GM12891 (cell line): Measurements from ENCODE around the gene EXO1.
A peak's percentile ranks its signal among the peaks of the same experiment; 100 is the strongest.
"Not testable (repeated sequence)": the region's sequence is repeated elsewhere in the genome, so short reads cannot be mapped to it uniquely, and the experiment has no call there.

ENCODE experiments used
- DNase-seq: peaks from one replicate; pipeline ENCODE4 v3.0.0; 2011; ENCODE audit warnings: low spot score; ENCODE audit not compliant: insufficient read length
- FAIRE-seq: peaks from 2 replicates; lab custom pipeline; 2011; peaks lifted over from hg19 to GRCh38; lab: Jason Lieb, UNC
- PAX5 ChIP-seq: IDR thresholded peaks from 2 replicates; pipeline ENCODE4 v1.6.1; 2011; ENCODE audit warnings: low read length, moderate library complexity, mild to moderate bottlenecking; ENCODE audit not compliant: insufficient read depth, severe bottlenecking
- POLR2A ChIP-seq: IDR thresholded peaks from 2 replicates; pipeline ENCODE4 v1.6.1; 2011; ENCODE audit warnings: low read depth, low read length, control low read depth
- POLR2AphosphoS5 ChIP-seq: IDR thresholded peaks from 2 replicates; pipeline ENCODE4 v1.6.1; 2011; ENCODE audit warnings: low read depth, low read length, control low read depth
- POU2F2 ChIP-seq: IDR thresholded peaks from 2 replicates; pipeline ENCODE4 v1.6.1; 2011; ENCODE audit warnings: low read depth, mild to moderate bottlenecking, control low read depth, low read length, moderate library complexity
- SPI1 ChIP-seq: IDR thresholded peaks from 2 replicates; pipeline ENCODE4 v1.6.1; 2011; ENCODE audit warnings: low read depth, low read length, control low read depth
- TAF1 ChIP-seq: IDR thresholded peaks from 2 replicates; pipeline ENCODE4 v1.6.1; 2011; ENCODE audit warnings: low read depth, low read length, control low read depth

The EXO1 gene

GRCh38 chr1:241817956-241818612, 29.9 kb upstream of the EXO1 start:
- no peak for TF ChIP-seq PAX5
- TF ChIP-seq SPI1: peak; percentile 72
- no peak for DNase-seq
- no peak for FAIRE-seq

DNA sequence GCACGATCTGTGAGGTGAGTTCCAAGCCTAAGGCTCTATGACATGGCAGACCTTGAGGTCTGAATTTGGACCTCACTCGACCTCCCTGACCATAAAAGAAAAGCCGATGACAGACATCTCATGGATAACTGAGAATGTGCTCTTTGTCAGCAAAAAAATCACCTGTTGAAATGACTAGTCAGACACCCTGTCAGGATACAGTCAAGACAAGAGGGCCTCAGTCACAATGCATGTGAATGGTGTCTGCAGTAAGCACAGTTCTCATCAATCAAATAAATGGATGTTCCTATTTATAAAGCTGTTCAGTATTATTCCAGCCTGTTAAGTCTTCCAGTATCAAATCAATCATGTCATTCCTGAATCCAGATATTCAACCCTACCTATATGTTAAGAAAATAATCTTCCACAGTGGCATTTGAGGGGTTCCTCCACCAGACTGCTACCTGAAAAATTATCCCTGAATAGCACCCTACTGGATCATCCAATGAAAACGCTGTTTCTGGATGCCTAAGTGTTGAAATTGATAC, 28.6 kb upstream of the EXO1 start:
- FAIRE-seq (no peak), DNase-seq (no peak)
- no peak for TF ChIP-seq TAF1
- no peak for TF ChIP-seq POU2F2
- no peak for TF ChIP-seq SPI1

- TF ChIP-seq SPI1 (peak; percentile 66), POLR2AphosphoS5 (no peak)
- DNase-seq: no peak
- FAIRE-seq: no peak
These were observed 26.6 kb upstream of the EXO1 start for GRCh38 chr1:241821363-241821762.

DNA sequence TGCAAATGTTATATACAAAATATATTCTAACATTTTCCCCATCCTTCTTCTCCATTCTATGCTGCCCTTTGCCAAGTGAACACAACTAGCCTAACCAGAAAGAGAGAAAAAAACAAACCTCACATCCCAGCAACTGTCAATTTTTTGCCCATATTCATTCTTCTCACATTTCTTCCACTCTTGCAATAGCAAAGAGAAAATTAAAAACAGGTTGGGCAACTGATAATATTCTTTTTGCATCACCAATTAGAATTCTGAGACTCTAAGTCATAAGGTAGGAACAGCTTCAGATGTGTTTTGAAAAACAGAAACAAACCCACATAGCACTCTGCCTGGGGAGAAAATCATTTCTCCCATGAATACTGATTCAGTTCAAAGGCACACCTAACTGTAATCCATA, 25.2 kb upstream of the EXO1 start:
- DNase-seq (no peak), FAIRE-seq (no peak)
- no peak for TF ChIP-seq SPI1
- TF ChIP-seq TAF1: no peak
- no peak for TF ChIP-seq POU2F2
- TF ChIP-seq POLR2A: no peak
- TF ChIP-seq POLR2AphosphoS5: no peak
- no peak for TF ChIP-seq PAX5

DNA sequence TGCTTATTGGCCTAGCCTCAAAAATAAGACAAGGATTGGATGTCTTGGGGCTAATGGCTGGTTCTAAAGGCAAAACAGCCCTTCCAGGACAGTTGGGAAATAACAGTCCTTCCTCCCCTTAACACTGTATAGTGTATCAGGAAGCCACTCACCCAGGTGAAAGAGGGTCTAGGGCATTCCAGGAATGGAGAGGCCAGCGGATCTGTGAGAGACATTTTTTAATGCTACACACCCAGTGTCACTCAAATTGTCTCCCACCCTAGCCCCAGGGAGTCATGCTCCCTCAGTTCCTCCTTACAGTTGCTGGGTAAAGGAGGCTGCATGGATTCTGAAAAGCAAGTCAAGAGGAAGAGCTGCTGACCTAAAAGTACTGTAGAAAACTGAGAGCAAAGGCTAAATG, 24.1 kb upstream of the EXO1 start:
- FAIRE-seq: no peak
- DNase-seq: no peak
- no peak for TF ChIP-seq POU2F2
- no peak for TF ChIP-seq SPI1
- no peak for TF ChIP-seq TAF1
- TF ChIP-seq POLR2AphosphoS5: no peak
- TF ChIP-seq POLR2A: no peak
- TF ChIP-seq PAX5: no peak

DNA sequence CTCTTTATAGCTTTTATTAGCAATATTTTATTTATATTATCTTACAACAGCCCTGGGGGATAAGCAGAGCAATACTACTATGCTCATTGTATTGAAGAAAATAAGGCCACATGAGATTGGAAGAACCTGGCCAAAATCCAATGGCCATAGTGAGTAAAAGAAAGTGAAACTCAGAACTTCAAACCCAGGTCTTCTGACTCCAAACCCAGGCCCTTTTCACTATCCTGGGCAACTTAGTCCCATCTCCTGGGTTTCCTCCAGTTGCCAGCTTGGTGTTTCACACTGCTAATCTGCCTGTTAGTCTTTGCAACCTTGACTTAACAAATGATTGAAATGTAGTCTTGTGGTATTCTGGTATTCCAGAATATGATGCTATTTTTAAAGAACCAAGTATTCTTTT, 22.4 kb upstream of the EXO1 start:
- no peak for DNase-seq
- no peak for FAIRE-seq
- TF ChIP-seq POLR2A: no peak
- TF ChIP-seq POU2F2: no peak
- no peak for TF ChIP-seq PAX5
- no peak for TF ChIP-seq TAF1
- no peak for TF ChIP-seq POLR2AphosphoS5
- TF ChIP-seq SPI1: no peak

DNA sequence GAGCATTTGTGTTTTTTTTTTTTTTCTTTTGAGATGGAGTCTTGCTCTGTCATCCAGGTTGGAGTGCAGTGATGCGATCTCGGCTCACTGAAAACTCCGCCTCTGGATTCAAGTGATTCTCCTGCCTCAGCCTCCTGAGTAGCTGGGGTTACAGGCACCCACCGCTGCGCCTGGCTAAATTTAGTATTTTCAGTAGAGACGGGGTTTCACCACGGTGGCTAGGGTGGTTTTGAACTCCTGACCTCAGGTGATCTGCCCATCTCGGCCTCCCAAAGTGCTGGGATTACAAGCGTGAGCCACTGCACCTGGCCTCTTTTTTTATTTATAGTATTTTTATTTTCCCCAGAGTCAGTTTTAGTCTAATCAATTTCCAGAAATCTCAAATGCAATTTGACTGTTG, 21.4 kb upstream of the EXO1 start:
- DNase-seq, FAIRE-seq: not testable (repeated sequence)

DNA sequence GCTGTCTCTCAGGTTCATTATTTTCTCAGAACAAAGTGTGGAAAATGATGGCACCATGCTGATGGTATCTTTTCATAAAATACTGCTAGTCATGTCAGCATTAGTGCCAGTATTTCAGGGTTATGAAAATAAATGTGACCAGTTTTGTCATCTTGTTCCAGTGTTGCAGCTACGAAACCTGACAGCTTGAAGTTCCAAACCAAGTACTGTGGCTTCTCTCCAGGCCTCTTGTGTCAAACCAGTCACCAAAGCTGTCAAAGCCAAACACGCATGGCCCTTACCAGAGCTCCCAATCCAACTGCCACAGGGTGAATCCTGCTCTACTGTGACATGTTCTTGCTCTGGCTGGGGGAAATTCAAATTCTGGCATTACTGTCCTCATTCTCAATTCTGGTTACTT, 20.7 kb upstream of the EXO1 start:
- FAIRE-seq: no peak
- DNase-seq: no peak
- no peak for TF ChIP-seq SPI1
- TF ChIP-seq PAX5: no peak
- TF ChIP-seq TAF1: no peak
- no peak for TF ChIP-seq POLR2AphosphoS5
- TF ChIP-seq POU2F2: no peak
- no peak for TF ChIP-seq POLR2A

GRCh38 chr1:241828463-241829021, 19.5 kb upstream of the EXO1 start:
- no peak for DNase-seq
- FAIRE-seq: no peak
- TF ChIP-seq POLR2A (no peak), POLR2AphosphoS5 (no peak), SPI1 (no peak), TAF1 (no peak), PAX5 (no peak), POU2F2 (no peak)

- TF ChIP-seq TAF1: no peak
- TF ChIP-seq SPI1: no peak
- no peak for TF ChIP-seq POU2F2
- no peak for TF ChIP-seq POLR2AphosphoS5
- no peak for TF ChIP-seq POLR2A
- no peak for TF ChIP-seq PAX5
- DNase-seq (no peak), FAIRE-seq (no peak)
These were observed 18.5 kb upstream of the EXO1 start for GRCh38 chr1:241829468-241829867.

DNA sequence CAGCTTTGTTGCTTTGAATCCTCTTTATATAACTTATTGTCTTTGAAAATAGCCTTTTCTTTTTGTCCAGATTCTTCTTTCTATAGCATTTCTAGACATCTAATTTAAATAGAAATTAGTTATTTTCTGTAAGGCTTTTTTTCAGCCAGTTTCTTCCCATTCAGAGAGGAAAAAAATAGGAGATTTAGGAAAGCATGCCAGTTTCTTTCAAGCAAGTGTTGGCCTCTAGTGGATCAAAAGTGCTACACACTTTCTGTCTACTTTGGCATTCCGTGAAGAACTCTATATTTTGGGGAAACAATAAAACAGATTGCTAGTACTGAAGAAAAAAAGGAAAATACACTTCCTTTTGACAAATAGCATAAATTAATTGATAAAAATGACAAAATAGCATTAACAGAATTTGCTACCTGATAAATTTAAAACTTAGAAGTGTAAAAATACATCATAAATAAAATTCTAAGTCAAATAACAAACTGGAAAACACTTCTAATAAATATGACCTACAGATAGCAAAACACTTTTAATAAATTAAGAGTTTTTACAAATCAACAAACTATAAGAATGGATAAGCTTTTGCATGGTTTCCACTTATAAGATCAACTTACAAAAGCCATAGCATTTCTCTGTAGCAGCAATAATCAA, 13.1 kb upstream of the EXO1 start:
- DNase-seq (no peak), FAIRE-seq (no peak)
- no peak for TF ChIP-seq POLR2A
- TF ChIP-seq PAX5: no peak
- no peak for TF ChIP-seq SPI1
- no peak for TF ChIP-seq POU2F2
- no peak for TF ChIP-seq POLR2AphosphoS5
- no peak for TF ChIP-seq TAF1
